Left kidney (tissue), 2 donors: ENCODE data around the gene SPINK8. TPM values are rescaled to one million over a fixed set of nuclear protein-coding genes. Genes with fewer than 3 reads are reported as not detected.
"Not testable (repeated sequence)": the region's sequence is repeated elsewhere in the genome, so short reads cannot be mapped to it uniquely, and the experiment has no call there.

Experiments used
- DNase-seq: peaks from one replicate; pipeline ENCODE4 v3.0.0-alpha.2; 2013
- polyA plus RNA-seq: library from polyadenylated mRNA; unstranded; fragments of 120-200 nt; gene quantifications from one replicate; pipeline ENCODE4 v1.2.1, GENCODE V29; 2013; ENCODE audit not compliant: insufficient read length

Gene SPINK8
- polyA plus RNA-seq, 1 donor = 0.43 TPM

- DNase-seq = not testable (repeated sequence)
Observed at GRCh38 chr3:48331706-48332435, 1.6 kb downstream of the SPINK8 start.

GRCh38 chr3:48320996-48321395 is 12.5 kb downstream of the SPINK8 start:
- no peak for DNase-seq

- no peak for DNase-seq
Observed at GRCh38 chr3:48318713-48319468, 14.6 kb downstream of the SPINK8 start.

- no peak for DNase-seq
Observed at GRCh38 chr3:48314542-48314941, 18.9 kb downstream of the SPINK8 start.

- DNase-seq = no peak
Observed at GRCh38 chr3:48306860-48307530, 26.5 kb downstream of the SPINK8 start.

- no peak for DNase-seq
Observed at GRCh38 chr3:48306290-48306689, 27.2 kb downstream of the SPINK8 start.

- DNase-seq = no peak
Observed at GRCh38 chr3:48305396-48305795, 28.1 kb downstream of the SPINK8 start.

GRCh38 chr3:48303021-48303420 is 30.4 kb downstream of the SPINK8 start:
- no peak for DNase-seq

- peak; percentile 18 for DNase-seq
Observed at GRCh38 chr3:48301800-48302166, 31.7 kb downstream of the SPINK8 start.

- peak; percentile 90 for DNase-seq
Observed at GRCh38 chr3:48301020-48301799, 32.3 kb downstream of the SPINK8 start, which contains the start of gene NME6. TSS of gene NME6 (minus strand) at chr3:48301367.

- no peak for DNase-seq
Observed at GRCh38 chr3:48299746-48300712, 33.4 kb downstream of the SPINK8 start.

GRCh38 chr3:48297111-48297810 is 36.2 kb downstream of the SPINK8 start:
- DNase-seq = no peak

- no peak for DNase-seq
Observed at GRCh38 chr3:48296699-48297098, 36.8 kb downstream of the SPINK8 start.

- no peak for DNase-seq
Observed at GRCh38 chr3:48294611-48295263, 38.7 kb downstream of the SPINK8 start.

GRCh38 chr3:48289659-48290058 is 43.8 kb downstream of the SPINK8 start:
- no peak for DNase-seq

GRCh38 chr3:48287034-48287433 is 46.4 kb downstream of the SPINK8 start:
- no peak for DNase-seq

- no peak for DNase-seq
Observed at GRCh38 chr3:48286308-48286707, 47.2 kb downstream of the SPINK8 start.

- no peak for DNase-seq
Observed at GRCh38 chr3:48285675-48286074, 47.8 kb downstream of the SPINK8 start.

GRCh38 chr3:48285132-48285531 is 48.3 kb downstream of the SPINK8 start:
- DNase-seq = no peak

GRCh38 chr3:48280881-48281280 is 52.6 kb downstream of the SPINK8 start:
- DNase-seq = no peak
